GM12878 (cell line): Measurements from ENCODE around the gene CAMK4.

ENCODE experiments used
- EGR1 ChIP-seq, 2 experiments: IDR thresholded peaks; 1 replicate in 1 of 2; 2 replicates in 1 of 2; pipeline ENCODE4 v1.6.1; 2011 to 2012; ENCODE audit warnings: low read depth in 2 of 2, low read length in 2 of 2, borderline replicate concordance in 1 of 2, mild to moderate bottlenecking in 1 of 2, moderate library complexity in 1 of 2
- HDAC6 ChIP-seq: fragments of 200-600 bp; sonication (generic); IDR thresholded peaks from one replicate; pipeline ENCODE4 v1.8.0; 2017; ENCODE audit warnings: antibody characterized with exemption; ENCODE audit not compliant: unreplicated experiment
- NFIC ChIP-seq: IDR thresholded peaks from 2 replicates; pipeline ENCODE4 v1.6.1; 2012; ENCODE audit warnings: low read depth, mild to moderate bottlenecking, inconsistent platforms, low read length, moderate library complexity
- POLR2A ChIP-seq: IDR thresholded peaks from 2 replicates; pipeline ENCODE4 v1.6.1; 2011; ENCODE audit warnings: low read depth, mild to moderate bottlenecking, low read length
- POLR2AphosphoS5 ChIP-seq: IDR thresholded peaks from 2 replicates; pipeline ENCODE4 v1.6.1; 2011; ENCODE audit warnings: mild to moderate bottlenecking, low read length, inconsistent platforms
- TF ChIP-seq, protein P1 (sequence below): IDR thresholded peaks from 2 replicates; pipeline ENCODE4 v1.6.1; 2011; ENCODE audit warnings: low read depth, mild to moderate bottlenecking, low read length, moderate library complexity, borderline replicate concordance; ENCODE audit errors: extremely low read depth
- TF ChIP-seq, protein P2 (sequence below), 3 experiments: IDR thresholded peaks in 2 of 3; conservative IDR thresholded peaks in 1 of 3; 2 replicates each; pipeline ENCODE4 v1.5.1; 2011; ENCODE audit warnings: low read depth in 3 of 3, low read length in 3 of 3, mild to moderate bottlenecking in 3 of 3, control low read depth in 2 of 3, moderate library complexity in 2 of 3, inconsistent platforms in 1 of 3, mixed read lengths in 1 of 3; ENCODE audit not compliant: control insufficient read depth in 2 of 3, insufficient read depth in 1 of 3; ENCODE audit errors: extremely low read depth in 1 of 3
- TF ChIP-seq, protein P3 (sequence below): fragments of 450-650 bp; IDR thresholded peaks from 2 replicates; pipeline ENCODE4 v1.6.1; 2017; ENCODE audit warnings: mild to moderate bottlenecking, moderate library complexity

DNA sequence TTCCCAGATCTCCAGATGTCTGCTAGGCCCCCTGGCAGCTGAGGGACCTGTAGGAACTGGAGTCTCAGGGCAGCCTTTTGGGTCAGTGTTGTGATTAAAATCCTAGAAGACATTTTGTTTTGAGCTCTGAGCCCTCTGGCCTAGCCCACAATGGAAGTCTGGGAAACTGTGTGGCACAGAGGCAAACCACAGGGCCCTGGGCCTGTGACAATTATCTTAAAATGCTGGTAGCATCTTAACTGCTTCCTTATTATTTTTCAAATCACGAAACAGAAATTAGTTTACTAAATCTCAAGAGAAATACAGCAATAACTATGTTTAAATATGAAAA, 162.6 kb downstream of the CAMK4 start:
- TF ChIP-seq EGR1 (IDR thresholded peaks at IDR 0.05; ENCODE audit: borderline replicate concordance in 1 of 2, low read depth in 2 of 2, low read length in 2 of 2) (no peak), POLR2AphosphoS5 (no peak), POLR2A (no peak), NFIC (no peak), HDAC6 (no peak)
- TF ChIP-seq, protein P1, sequence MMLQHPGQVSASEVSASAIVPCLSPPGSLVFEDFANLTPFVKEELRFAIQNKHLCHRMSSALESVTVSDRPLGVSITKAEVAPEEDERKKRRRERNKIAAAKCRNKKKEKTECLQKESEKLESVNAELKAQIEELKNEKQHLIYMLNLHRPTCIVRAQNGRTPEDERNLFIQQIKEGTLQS: no peak
- TF ChIP-seq, protein P2, sequence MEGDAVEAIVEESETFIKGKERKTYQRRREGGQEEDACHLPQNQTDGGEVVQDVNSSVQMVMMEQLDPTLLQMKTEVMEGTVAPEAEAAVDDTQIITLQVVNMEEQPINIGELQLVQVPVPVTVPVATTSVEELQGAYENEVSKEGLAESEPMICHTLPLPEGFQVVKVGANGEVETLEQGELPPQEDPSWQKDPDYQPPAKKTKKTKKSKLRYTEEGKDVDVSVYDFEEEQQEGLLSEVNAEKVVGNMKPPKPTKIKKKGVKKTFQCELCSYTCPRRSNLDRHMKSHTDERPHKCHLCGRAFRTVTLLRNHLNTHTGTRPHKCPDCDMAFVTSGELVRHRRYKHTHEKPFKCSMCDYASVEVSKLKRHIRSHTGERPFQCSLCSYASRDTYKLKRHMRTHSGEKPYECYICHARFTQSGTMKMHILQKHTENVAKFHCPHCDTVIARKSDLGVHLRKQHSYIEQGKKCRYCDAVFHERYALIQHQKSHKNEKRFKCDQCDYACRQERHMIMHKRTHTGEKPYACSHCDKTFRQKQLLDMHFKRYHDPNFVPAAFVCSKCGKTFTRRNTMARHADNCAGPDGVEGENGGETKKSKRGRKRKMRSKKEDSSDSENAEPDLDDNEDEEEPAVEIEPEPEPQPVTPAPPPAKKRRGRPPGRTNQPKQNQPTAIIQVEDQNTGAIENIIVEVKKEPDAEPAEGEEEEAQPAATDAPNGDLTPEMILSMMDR (IDR thresholded peaks at IDR 0.05 in 2 of 3, conservative IDR thresholded peaks at IDR 0.05 in 1 of 3; ENCODE audit: control insufficient read depth in 2 of 3, extremely low read depth in 1 of 3, insufficient read depth in 1 of 3, low read depth in 3 of 3, low read length in 3 of 3): no peak
- TF ChIP-seq, protein P3, sequence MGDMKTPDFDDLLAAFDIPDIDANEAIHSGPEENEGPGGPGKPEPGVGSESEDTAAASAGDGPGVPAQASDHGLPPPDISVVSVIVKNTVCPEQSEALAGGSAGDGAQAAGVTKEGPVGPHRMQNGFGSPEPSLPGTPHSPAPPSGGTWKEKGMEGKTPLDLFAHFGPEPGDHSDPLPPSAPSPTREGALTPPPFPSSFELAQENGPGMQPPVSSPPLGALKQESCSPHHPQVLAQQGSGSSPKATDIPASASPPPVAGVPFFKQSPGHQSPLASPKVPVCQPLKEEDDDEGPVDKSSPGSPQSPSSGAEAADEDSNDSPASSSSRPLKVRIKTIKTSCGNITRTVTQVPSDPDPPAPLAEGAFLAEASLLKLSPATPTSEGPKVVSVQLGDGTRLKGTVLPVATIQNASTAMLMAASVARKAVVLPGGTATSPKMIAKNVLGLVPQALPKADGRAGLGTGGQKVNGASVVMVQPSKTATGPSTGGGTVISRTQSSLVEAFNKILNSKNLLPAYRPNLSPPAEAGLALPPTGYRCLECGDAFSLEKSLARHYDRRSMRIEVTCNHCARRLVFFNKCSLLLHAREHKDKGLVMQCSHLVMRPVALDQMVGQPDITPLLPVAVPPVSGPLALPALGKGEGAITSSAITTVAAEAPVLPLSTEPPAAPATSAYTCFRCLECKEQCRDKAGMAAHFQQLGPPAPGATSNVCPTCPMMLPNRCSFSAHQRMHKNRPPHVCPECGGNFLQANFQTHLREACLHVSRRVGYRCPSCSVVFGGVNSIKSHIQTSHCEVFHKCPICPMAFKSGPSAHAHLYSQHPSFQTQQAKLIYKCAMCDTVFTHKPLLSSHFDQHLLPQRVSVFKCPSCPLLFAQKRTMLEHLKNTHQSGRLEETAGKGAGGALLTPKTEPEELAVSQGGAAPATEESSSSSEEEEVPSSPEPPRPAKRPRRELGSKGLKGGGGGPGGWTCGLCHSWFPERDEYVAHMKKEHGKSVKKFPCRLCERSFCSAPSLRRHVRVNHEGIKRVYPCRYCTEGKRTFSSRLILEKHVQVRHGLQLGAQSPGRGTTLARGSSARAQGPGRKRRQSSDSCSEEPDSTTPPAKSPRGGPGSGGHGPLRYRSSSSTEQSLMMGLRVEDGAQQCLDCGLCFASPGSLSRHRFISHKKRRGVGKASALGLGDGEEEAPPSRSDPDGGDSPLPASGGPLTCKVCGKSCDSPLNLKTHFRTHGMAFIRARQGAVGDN: no peak
